GM18511 (cell line): ENCODE results near the gene MLLT1.

Experiments used
- ATAC-seq: cut with Tn5 transposase; IDR thresholded peaks from one replicate; pipeline ENCODE4 v1.9.1; 2021; ENCODE audit warnings: mild to moderate bottlenecking, moderate library complexity; ENCODE audit not compliant: unreplicated experiment

Gene MLLT1

GRCh38 chr19:6275170-6275744, 4.5 kb downstream of the MLLT1 start:
- no peak for ATAC-seq

GRCh38 chr19:6274756-6275155, 5.0 kb downstream of the MLLT1 start:
- ATAC-seq = no peak

DNA sequence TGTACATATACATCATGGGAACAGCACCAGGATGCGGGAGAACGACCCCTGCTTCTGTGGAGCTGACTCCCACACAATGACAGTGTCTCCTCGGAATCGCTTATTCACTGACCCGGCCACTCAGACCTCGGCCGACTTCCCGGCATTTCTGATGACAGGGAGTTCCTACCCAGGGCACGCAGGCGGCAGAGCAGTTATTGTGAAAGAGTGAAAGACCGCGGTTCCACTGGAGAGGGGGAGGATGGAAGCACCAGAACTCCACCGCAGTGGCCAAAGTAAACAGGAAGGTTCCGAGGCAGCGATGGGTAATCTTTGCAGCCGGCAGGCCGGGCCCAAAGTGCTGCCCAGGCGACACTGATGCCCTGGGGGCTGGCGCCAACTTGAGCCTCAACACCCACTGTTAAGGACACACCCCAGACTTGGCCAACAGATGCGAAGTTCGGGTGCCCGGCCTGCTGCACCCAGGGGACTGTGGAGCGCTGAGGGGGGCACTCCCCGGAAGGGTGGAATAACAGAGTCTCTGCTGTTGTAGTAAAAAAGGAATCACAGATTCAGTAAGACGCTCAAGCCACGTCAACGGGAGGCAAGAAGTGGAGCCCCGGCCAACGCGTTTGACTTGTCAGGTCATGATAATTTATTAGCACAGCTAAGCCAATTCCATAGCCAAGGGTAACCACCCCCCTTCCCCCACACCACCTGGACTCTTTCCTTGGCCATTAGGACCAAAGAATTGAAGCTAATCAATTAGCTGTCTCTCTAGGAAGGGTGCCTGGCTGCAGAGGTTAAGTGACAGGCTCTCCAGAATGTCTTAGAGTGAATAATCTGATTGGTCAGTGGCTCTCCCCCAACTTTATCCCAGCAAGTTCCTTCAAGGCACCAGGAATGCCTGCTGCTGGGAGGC, 5.8 kb downstream of the MLLT1 start:
- no peak for ATAC-seq

GRCh38 chr19:6272913-6273600, 6.7 kb downstream of the MLLT1 start:
- ATAC-seq = no peak

DNA sequence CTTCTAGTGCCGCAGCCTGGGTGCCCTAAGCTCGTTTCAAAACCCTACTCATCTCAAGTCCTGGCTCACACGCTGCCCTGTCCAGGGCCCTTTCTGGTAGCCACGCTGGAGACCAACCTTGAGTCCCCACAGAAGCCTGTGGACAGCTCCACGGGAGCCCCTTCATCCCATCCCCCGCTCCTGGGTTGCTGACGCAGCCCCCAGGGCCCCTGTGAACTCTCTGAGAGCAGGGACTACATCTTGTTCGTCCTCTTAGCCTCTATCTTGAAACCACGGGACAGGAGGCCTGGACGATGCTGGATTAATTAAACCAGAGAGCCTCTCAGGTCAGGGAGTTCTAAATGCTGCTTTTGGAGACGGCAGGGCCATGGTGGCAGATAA, 7.4 kb downstream of the MLLT1 start:
- no peak for ATAC-seq

DNA sequence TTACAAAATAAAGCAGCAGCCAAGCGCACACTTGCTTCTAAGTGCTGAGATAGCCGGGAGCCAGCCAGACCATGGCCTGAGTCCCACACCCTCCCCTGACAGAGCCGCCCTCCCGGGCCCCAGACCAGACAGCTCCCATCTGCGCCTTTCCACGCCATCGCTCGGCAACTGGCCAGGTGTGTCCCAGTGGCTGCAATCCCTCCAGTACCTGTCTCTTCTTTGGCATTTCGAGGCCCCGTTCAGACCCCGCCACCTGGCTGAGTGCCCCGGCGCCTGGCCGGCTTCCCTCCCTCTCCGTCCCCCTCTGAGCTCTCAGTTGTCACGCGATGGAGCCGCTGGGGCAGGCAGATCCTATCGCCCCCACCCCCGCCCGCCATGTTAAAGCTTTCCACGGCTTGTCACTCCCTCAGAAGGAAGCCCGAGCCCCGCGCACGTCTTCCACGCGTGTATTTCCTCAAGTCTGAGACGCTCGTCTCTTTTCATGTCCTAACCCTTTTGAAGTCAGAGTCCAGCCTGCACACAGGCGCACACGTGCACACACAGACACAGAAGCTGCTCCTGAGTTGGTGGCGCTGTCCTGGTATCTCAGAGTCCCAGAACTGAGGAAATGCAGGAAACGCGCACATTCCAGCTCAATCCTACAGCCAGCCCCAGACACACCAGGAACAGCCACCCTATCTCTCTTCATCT, 7.9 kb downstream of the MLLT1 start:
- no peak for ATAC-seq

DNA sequence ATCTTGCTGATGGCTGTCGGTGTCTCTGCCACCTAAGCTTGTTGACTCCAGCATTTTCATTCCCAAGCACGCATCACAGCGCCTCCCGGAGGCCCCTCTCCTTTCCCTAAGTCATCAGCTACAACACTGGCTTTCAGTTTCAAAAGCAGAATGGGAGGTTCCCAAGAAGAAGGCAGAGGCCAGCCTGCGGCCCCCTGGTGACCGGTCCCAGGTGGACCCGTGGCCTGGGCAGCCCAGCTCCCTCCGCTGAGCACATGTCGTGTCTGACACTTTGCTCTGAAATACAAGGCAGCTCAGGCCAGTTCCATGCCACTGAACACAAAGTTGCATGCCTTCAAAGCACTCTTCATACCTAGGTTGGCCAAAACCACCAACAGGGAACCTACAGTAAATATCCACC, 8.5 kb downstream of the MLLT1 start:
- ATAC-seq = no peak

DNA sequence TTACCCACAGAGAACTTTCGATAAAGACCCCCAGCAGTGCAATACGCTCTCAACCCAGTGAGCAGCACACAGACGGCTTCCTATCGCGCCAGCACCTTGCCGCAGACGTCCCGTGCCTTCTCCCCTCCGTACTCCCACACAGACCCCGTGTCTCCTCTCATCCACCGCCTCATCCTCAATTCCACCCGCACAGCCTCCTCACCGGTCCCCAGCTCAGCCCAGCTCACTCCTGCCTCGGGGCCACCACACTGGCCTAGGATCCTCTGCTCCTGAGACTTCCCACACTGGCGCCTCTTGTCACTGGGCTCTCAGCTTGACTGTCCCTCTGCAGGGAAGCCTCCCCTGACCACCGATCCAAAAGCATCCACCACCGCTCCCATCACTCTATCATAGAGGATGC, 9.0 kb downstream of the MLLT1 start:
- no peak for ATAC-seq

GRCh38 chr19:6270076-6270745, 9.6 kb downstream of the MLLT1 start:
- no peak for ATAC-seq

DNA sequence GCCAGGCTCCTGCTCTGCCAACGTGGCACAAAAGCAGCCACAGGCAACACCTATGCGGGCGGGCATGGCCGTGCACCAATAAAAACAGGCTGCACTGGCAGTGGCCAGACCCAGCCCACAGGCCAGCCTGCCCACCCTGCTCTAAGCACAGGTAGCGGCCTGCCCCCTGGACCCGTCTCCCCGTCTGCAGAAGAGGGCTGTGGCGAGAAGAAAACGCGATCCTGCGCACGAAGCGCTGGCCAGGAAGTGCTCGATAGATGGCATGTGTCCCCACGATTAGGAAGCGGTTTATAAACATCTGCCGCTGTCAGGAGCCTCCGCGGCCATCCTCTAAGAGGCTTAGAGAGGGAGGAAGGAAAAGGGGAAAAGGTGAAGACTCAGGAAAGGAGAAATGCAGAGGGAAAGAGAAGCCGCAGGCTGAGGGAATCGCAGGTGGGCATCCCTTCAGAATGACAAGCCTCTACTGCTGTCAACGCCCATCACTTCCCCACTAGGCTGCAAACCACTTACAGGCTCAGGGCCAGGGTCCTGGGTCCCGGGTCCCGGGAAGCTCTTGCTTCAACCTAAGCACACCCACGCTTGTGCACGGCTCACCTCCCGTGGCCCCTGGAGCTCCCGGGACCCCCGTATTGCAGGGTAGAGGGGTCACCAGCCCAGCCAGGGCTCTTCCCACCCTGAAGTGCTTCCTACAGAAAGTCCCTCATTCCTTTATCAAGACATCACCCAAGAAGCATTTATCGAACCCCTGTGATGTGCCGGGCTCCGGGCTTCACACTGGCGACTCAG, 10.5 kb downstream of the MLLT1 start:
- no peak for ATAC-seq

DNA sequence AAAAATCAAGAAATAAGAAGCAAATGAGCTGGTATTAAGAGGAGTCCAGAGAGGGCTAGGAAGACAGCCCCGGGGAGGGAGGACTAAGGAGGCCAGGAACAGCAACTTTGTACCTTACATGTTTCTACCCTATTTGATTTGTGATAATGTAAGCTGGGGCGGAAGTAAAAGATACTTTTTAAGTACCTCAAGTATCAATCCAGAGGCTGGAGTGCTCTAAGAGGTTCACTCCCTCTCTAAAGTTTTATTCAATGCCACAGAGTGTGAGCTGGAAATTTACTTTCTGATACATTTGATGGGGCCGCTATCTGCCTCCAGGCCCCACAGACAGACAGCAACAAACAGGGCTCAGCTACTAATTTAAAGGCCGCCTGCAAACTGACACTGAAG, 11.4 kb downstream of the MLLT1 start:
- no peak for ATAC-seq

DNA sequence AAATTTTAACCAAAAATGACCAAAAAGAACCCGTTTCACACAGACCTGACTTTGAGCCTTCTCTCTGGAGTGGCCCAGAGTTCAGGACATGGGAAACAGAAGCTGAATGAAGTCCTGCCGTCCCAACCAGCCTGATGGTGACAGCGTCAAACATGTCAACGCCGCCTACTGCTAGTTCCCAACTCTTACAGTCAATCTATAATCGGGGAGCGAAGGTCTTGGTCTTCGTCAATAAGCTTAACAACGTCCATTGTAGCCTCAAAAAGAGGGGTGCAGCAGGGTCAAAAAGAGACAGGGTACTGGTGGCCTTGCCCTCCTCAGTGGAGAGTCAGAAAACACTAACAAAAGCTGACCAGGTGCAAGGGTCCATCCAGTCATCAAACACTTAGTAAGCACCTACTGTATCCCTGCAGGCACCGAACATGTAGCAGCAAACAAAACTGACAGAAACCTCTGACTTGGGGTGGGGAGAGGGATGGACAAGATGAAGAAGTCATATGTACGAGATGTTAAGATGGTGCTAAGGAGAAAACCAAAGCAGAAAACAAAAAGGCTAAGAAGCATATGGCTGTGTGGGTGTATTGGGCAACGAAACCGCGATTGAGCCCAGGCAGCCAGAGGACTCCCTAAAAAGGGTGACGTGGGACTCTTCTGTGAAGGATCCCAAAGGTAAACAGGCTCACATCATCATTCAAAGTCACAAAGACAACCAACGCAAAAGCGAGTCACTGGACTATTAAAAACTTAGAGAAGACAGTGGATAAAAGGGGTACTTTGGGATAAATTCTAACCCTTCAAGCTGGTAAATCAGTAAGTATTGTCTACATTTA, 12.0 kb downstream of the MLLT1 start:
- no peak for ATAC-seq

GRCh38 chr19:6264803-6265202, 15.0 kb downstream of the MLLT1 start:
- ATAC-seq = no peak

DNA sequence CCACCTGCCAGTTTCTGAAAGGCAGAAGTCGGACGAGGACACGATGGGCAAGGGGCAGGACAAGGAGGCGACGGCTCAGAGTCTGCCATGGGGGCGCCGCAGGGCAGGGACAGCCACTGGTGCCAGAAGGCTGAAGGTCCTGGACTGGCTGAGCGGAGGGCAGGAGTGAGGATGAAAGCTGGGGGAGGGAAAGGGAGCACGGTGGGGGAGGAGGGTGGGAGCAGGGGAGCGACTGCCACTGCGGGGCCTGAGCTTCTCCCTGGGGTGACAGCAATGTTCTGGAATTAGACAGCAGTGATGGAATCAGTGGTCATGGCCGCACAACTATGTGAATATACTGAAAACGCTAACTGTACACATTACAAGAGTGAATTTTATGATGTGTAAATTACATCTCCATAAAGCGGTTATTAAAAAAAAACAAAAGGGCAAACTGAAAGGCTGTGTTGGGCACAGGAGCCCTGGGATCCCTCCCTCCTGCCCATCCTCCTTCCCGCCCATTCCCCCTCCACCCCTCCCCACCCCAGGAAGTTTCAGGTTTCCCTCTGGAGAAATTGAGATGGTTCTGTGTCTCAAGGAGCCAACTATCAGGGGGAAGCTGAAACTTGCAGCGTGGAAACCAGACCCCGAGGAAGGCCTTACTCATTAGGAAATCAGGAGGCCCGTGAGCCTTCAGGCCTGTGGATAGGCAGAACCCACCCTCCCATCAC, 15.9 kb downstream of the MLLT1 start:
- ATAC-seq = no peak

DNA sequence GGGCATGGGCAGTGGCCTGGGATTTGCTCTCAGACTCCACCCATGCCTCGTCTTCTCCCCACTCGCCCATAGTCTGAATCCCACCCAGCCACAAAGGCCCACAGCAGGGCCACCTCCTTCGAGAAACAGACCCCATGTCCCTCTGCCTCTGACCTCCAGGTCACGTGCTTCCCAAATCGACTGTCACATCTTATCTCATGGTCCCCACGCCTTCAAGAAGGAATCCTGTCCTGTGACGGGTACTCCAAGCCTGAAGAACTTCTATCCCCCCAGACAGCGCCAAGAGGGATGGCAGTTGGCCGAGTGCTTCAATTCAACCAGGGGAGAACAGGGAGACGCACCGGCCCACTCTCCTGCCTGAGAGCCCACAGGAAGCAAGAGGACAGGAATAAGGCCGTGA, 16.5 kb downstream of the MLLT1 start:
- no peak for ATAC-seq

GRCh38 chr19:6262519-6262918, 17.3 kb downstream of the MLLT1 start:
- ATAC-seq = no peak

- no peak for ATAC-seq
These were observed 17.9 kb downstream of the MLLT1 start for GRCh38 chr19:6261883-6262282.

GRCh38 chr19:6260912-6261650, 18.7 kb downstream of the MLLT1 start:
- no peak for ATAC-seq
